Renal pelvis (tissue), 3 donors: Measurements from ENCODE around the gene YPEL4. TPM values are rescaled to one million over a fixed set of nuclear protein-coding genes. Genes with fewer than 3 reads are reported as not detected.

Experiments
- polyA plus RNA-seq, 3 donors: library from polyadenylated mRNA; unstranded; fragments of 120-200 nt; gene quantifications; one replicate each; pipeline ENCODE4 v1.2.1, GENCODE V29; 2013; ENCODE audit not compliant: insufficient read length in 3 of 3

The YPEL4 gene
- polyA plus RNA-seq, 3 donors = 2.0 to 5.9 (median 4.3) TPM

Other genes starting within 250 kb of the YPEL4 start
- 10 to 100 TPM; 20.3 to 25.0 (median 24.4) TPM for gene SLC43A3, start 222.8 kb downstream of the YPEL4 start, polyA plus RNA-seq
- 1 to 10 TPM; 2.8 to 4.7 (median 3.8) TPM for gene RTN4RL2, start 189.4 kb downstream of the YPEL4 start, polyA plus RNA-seq
- gene SLC43A1, start 134.2 kb downstream of the YPEL4 start, polyA plus RNA-seq = 1 to 10 TPM; 5.0 to 6.5 (median 5.5) TPM
- 10 to 100 TPM; 33.1 to 47.7 (median 40.0) TPM for gene TIMM10, start 119.2 kb downstream of the YPEL4 start, polyA plus RNA-seq
- gene SMTNL1, start 112.3 kb downstream of the YPEL4 start, polyA plus RNA-seq = under 1 TPM; 0.17 to 0.37 (median 0.30) TPM
- gene UBE2L6, start 82.2 kb downstream of the YPEL4 start, polyA plus RNA-seq = 10 to 100 TPM; 30.6 to 40.3 (median 34.2) TPM
- gene SERPING1, start 52.2 kb downstream of the YPEL4 start, polyA plus RNA-seq = 100 to 1,000 TPM; 125 to 141 (median 130) TPM
- gene CLP1, start 7.8 kb upstream of the YPEL4 start, polyA plus RNA-seq = 10 to 100 TPM; 15.2 to 17.9 (median 15.8) TPM
- gene ZDHHC5, start 18.2 kb upstream of the YPEL4 start, polyA plus RNA-seq = 10 to 100 TPM; 53.7 to 59.9 (median 54.9) TPM
- 10 to 100 TPM; 21.3 to 24.3 (median 22.9) TPM for gene MED19, start 62.3 kb upstream of the YPEL4 start, polyA plus RNA-seq
- 100 to 1,000 TPM; 114 to 123 (median 118) TPM for gene TMX2, start 62.7 kb upstream of the YPEL4 start, polyA plus RNA-seq
- gene SELENOH, start 91.6 kb upstream of the YPEL4 start, polyA plus RNA-seq = 100 to 1,000 TPM; 126 to 150 (median 149) TPM
- under 1 TPM; 0.14 to 0.50 (median 0.48) TPM for gene BTBD18, start 101.9 kb upstream of the YPEL4 start, polyA plus RNA-seq
- gene CTNND1, start 111.9 kb upstream of the YPEL4 start, polyA plus RNA-seq = 100 to 1,000 TPM; 190 to 240 (median 218) TPM